ENCODE results near the gene ABCA1. TPM values are rescaled to one million over a fixed set of nuclear protein-coding genes. Genes with fewer than 3 reads are reported as not detected.

Gene ABCA1
- total and polyA plus RNA-seq, 2 of the 13 experiments (the other 11 are each of a cell fraction or from before 2014, with no cell fraction given): 26.8 to 63.8 TPM

GRCh38 chr9:104927216-104927911 is 591 bp downstream of the ABCA1 start (continued):
- TF ChIP-seq ARID5B (CRISPR knock-in tag; IDR thresholded peaks at IDR 0.05): 0 out of 2 replicates have a peak, but pooled peaks have one; percentile 5
- no peak for TF ChIP-seq NFYB (CRISPR knock-in tag; IDR thresholded peaks at IDR 0.05)
- no peak for TF ChIP-seq SIN3B (IDR thresholded peaks at IDR 0.05; ENCODE audit: low read length)
- no peak for TF ChIP-seq SALL2 (CRISPR knock-in tag; IDR thresholded peaks at IDR 0.05)
- TF ChIP-seq DMTF1 (CRISPR knock-in tag; IDR thresholded peaks at IDR 0.05): no peak
- TF ChIP-seq ZBTB39 (CRISPR knock-in tag; IDR thresholded peaks at IDR 0.05): no peak
- no peak for TF ChIP-seq RFXANK (CRISPR knock-in tag; IDR thresholded peaks at IDR 0.05)
- no peak for TF ChIP-seq KLF11 (CRISPR knock-in tag; IDR thresholded peaks at IDR 0.05)
- TF ChIP-seq REPIN1 (CRISPR knock-in tag; IDR thresholded peaks at IDR 0.05; ENCODE audit: borderline replicate concordance, low read depth): no peak
- TF ChIP-seq ZNF577 (CRISPR knock-in tag; IDR thresholded peaks at IDR 0.05; ENCODE audit: borderline replicate concordance, low read depth): no peak
- no peak for TF ChIP-seq CERS6 (CRISPR knock-in tag; IDR thresholded peaks at IDR 0.05)
- TF ChIP-seq ZNF710 (CRISPR knock-in tag; IDR thresholded peaks at IDR 0.05; ENCODE audit: borderline replicate concordance): no peak
- TF ChIP-seq PTBP1 (IDR thresholded peaks at IDR 0.05; ENCODE audit: low read depth, low read length, poor library complexity, severe bottlenecking): no peak
- TF ChIP-seq HMGXB4 (CRISPR knock-in tag; IDR thresholded peaks at IDR 0.05; ENCODE audit: borderline replicate concordance in 1 of 2, low read depth in 1 of 2): no peak; a peak in 2 of 4 replicates
- no peak for TF ChIP-seq ZKSCAN1 (IDR thresholded peaks at IDR 0.05; ENCODE audit: low read length)
